ENCODE data around the gene KCNQ1.

DNA sequence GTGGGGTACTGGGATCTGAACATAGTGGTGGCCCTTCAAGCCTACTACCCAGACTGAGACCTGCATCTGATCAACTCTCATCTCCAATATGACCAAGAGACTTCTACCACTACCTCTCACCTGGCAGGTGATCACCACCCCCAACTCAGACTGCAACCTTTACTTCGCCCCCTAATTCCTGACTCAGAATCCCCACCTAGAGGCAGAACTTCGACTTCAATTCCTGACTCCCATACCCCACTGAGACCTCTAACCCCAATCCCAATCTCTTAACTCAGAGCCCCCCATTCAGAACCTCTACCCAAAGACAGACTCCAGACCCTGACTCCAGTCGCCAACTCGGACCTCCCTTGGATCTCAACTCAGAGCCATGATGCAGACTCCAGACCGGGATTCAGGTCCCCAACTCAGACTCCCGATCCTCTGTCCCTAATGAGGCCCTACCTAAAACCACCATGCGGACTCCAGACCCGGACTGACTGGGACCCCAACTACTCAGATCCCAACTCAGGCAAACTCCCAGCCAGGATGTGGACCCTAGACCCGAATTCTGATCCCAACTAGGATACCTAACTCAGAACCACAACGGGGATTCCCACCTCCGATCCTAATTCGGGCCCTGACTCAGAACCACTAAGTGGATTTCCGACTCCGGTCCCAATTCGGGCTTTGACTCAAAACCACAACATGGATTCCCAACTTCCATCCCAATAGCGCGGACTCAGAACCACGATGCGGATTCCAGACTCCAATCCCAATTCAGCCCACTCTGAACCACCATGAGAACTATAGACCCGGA, 253.8 kb downstream of the KCNQ1 start:
- TF ChIP-seq POLR2AphosphoS5 (IDR thresholded peaks at IDR 0.05) (no peak), POLR2A (IDR thresholded peaks at IDR 0.05) (no peak)
- TF ChIP-seq, protein P1, sequence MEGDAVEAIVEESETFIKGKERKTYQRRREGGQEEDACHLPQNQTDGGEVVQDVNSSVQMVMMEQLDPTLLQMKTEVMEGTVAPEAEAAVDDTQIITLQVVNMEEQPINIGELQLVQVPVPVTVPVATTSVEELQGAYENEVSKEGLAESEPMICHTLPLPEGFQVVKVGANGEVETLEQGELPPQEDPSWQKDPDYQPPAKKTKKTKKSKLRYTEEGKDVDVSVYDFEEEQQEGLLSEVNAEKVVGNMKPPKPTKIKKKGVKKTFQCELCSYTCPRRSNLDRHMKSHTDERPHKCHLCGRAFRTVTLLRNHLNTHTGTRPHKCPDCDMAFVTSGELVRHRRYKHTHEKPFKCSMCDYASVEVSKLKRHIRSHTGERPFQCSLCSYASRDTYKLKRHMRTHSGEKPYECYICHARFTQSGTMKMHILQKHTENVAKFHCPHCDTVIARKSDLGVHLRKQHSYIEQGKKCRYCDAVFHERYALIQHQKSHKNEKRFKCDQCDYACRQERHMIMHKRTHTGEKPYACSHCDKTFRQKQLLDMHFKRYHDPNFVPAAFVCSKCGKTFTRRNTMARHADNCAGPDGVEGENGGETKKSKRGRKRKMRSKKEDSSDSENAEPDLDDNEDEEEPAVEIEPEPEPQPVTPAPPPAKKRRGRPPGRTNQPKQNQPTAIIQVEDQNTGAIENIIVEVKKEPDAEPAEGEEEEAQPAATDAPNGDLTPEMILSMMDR (IDR thresholded peaks at IDR 0.05): no peak
